ENCODE measurements around the gene CFAP410. TPM values are rescaled to one million over a fixed set of nuclear protein-coding genes. Genes with fewer than 3 reads are reported as not detected.

CFAP410 gene
- total RNA-seq, 4 donors from 2014 or later, result 23.8 to 44.8 (median 26.0) TPM

DNA sequence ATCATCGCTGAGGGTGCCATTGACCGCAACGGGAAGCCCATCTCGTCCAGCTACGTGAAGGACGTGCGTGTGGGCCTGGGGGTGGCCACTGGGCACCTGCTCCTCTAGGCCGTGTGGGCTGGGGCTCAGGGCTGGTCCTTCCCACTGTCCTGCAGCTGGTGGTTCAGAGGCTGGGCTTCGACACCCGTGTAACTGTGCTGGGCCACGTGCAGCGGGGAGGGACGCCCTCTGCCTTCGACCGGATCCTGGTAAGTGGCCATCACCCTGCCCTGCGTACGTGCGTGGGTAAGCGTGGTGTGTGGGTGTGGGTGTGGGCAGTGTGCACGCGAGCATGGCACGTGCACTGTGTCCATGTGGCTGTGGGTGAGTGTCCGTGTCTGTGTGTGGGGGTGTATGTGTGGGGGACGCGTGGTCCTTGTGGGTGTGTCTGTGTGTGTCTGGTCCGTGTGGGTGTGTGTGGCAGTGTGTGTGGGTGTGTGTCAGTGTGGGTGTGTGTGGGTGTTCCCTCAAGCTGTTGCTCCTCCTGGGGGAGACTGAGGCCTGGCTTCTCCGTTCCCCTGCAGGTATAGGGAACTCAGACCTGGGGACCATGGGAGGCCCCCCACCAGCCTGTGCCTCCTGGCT lies 22.8 kb downstream of the CFAP410 start:
- no peak for TF ChIP-seq POLR2A (IDR thresholded peaks at IDR 0.05)
- TF ChIP-seq, protein P1, sequence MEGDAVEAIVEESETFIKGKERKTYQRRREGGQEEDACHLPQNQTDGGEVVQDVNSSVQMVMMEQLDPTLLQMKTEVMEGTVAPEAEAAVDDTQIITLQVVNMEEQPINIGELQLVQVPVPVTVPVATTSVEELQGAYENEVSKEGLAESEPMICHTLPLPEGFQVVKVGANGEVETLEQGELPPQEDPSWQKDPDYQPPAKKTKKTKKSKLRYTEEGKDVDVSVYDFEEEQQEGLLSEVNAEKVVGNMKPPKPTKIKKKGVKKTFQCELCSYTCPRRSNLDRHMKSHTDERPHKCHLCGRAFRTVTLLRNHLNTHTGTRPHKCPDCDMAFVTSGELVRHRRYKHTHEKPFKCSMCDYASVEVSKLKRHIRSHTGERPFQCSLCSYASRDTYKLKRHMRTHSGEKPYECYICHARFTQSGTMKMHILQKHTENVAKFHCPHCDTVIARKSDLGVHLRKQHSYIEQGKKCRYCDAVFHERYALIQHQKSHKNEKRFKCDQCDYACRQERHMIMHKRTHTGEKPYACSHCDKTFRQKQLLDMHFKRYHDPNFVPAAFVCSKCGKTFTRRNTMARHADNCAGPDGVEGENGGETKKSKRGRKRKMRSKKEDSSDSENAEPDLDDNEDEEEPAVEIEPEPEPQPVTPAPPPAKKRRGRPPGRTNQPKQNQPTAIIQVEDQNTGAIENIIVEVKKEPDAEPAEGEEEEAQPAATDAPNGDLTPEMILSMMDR (IDR thresholded peaks at IDR 0.05), result no peak
- Histone ChIP-seq H3K27me3 (no peaks in the 10 kb centered on the region), H3K9me3 (no peaks in the 10 kb centered on the region), H3K4me1 (no peaks in the 10 kb centered on the region), H3K36me3 (no peaks in the 10 kb centered on the region), H3K27ac (no peak overlapping the region), H3K4me3 (no peak overlapping the region)
- intact Hi-C loops (cut with DNase I; ENCODE audit: low total_unique reads), result no loop called here
- no peak for DNase-seq

DNA sequence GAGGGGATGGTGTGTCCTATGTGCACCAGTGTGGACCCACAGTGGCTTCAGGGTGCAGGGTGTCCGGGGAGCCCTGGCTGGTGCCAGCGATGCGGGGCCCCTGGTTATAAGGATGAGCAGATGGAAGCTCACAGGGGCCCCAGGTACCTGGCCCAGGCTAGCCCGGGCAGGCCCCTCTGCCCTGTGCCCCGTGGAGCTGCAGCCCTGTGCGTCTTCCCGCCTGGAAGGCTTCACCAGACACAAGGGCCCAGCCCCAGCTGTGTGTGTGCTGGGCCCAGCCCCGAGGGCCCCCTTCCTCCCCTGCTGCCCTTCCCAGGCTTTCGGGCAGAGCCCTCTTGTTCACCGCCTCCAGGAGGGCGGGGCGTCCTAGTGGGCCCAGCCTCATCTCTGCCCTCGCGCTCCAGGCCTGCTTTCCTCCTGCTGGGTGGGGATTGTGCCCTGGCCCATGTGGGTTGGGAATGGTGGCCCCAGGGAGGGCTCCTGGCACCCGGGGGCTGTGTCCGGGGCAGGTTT lies 23.4 kb downstream of the CFAP410 start:
- no peak for DNase-seq
- Histone ChIP-seq H3K4me3 (no peak overlapping the region), H3K27ac (no peak overlapping the region), H3K4me1 (no peaks in the 10 kb centered on the region), H3K27me3 (no peaks in the 10 kb centered on the region), H3K36me3 (no peaks in the 10 kb centered on the region), H3K9me3 (no peaks in the 10 kb centered on the region)
- intact Hi-C loops (cut with DNase I; ENCODE audit: low total_unique reads), result no loop called here
- TF ChIP-seq POLR2A (IDR thresholded peaks at IDR 0.05), result no peak
- TF ChIP-seq, protein P1 (IDR thresholded peaks at IDR 0.05), result no peak

DNA sequence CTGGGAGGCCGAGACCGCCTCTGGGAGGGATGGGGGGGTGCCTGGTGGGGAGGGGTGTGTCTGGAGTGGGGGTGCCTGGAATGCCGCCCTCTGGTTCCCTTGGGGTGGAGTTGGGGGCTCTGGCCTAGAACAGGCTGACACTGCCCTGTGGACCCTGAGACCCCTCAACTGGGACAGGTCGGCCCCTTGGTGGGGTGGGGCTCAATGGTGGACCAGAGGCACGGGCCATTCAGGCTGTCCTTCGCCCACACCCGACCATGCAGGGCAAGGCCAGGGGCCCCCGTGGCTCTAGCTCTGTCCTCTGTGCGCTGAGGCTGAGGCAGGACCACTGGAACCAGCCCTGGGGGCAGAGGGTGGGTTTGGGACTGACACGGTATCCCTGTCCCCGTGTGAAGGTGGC lies 24.6 kb downstream of the CFAP410 start:
- no peak overlapping the region for H3K27ac ChIP-seq
- TF ChIP-seq POLR2A (IDR thresholded peaks at IDR 0.05), result no peak
- TF ChIP-seq, protein P1 (IDR thresholded peaks at IDR 0.05), result no peak
- no peaks in the 10 kb centered on the region for H3K9me3 ChIP-seq
- DNase-seq, result no peak
- no peak overlapping the region for H3K4me3 ChIP-seq
- H3K27me3 ChIP-seq, result no peaks in the 10 kb centered on the region
- intact Hi-C loops (cut with DNase I; ENCODE audit: low total_unique reads), result no loop called here
- H3K36me3 ChIP-seq, result no peaks in the 10 kb centered on the region
- no peaks in the 10 kb centered on the region for H3K4me1 ChIP-seq

DNA sequence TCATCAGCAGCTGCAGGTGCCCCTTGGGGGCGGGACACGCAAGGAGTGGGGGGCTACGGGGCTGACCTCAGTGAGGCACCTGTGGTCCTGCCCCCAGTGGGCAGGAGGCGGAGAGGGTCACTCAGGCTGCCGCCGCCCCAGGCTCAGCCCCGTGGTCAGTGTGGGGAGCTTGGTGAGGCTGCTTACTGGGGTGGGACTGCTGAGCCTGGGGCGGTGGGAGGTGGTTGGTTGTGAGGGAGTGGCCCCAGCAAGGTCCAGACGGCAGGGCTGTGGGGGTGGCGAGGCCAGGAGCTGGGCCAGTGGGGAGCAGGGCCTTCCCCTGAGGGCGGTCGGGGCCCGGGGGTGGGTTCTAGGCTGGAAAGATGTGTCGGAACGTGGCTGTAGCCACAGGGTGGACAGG lies 25.1 kb downstream of the CFAP410 start:
- intact Hi-C loops (cut with DNase I; ENCODE audit: low total_unique reads), result no loop called here
- DNase-seq, result no peak
- Histone ChIP-seq H3K27ac (no peak overlapping the region), H3K4me3 (no peak overlapping the region), H3K4me1 (no peaks in the 10 kb centered on the region), H3K36me3 (no peaks in the 10 kb centered on the region), H3K27me3 (no peaks in the 10 kb centered on the region), H3K9me3 (no peaks in the 10 kb centered on the region)
- no peak for TF ChIP-seq POLR2A (IDR thresholded peaks at IDR 0.05)
- TF ChIP-seq, protein P1 (IDR thresholded peaks at IDR 0.05), result no peak

DNA sequence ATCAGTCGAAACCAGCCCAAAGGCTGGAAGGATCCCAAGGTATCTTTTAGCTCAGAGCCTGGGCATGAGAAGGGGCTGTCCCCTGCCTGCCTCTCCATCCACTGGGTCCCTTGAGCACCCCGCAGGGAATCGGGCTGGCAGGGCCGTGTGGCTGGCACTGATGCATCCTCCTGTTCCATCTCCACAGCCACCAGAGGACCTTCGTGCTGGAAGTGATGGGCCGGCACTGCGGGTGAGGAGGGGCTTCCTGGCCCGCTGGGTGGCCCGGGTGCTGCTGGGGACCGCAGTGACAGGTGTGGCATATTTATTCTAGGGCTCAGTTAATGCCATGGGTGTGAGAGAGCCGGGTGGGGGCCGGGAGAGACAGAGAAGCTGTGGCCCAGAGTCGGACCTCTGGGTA lies 25.7 kb downstream of the CFAP410 start:
- no peaks in the 10 kb centered on the region for H3K27me3 ChIP-seq
- no peak for DNase-seq
- intact Hi-C loops (cut with DNase I; ENCODE audit: low total_unique reads), result no loop called here
- no peaks in the 10 kb centered on the region for H3K9me3 ChIP-seq
- TF ChIP-seq, protein P1 (IDR thresholded peaks at IDR 0.05), result no peak
- TF ChIP-seq POLR2A (IDR thresholded peaks at IDR 0.05), result no peak
- no peaks in the 10 kb centered on the region for H3K4me1 ChIP-seq
- no peak overlapping the region for H3K4me3 ChIP-seq
- no peak overlapping the region for H3K27ac ChIP-seq
- no peaks in the 10 kb centered on the region for H3K36me3 ChIP-seq

All from uterus (tissue), 4 donors.